Measurements from ENCODE around the gene ZNF93. TPM values are rescaled to one million over a fixed set of nuclear protein-coding genes. Genes with fewer than 3 reads are reported as not detected.

The ZNF93 gene
- total and polyA plus RNA-seq, 2 of the 8 experiments (the other 6 are each of a cell fraction or from before 2014, with no cell fraction given), result 40.8 to 61.8 TPM

- TF ChIP-seq SIRT6 (IDR thresholded peaks at IDR 0.05; ENCODE audit: low read length) (no peak), ZNF274 (IDR thresholded peaks at IDR 0.05; ENCODE audit: borderline replicate concordance, extremely low read depth, low read length) (no peak), E2F6 (IDR thresholded peaks at IDR 0.05) (no peak), EP300 (IDR thresholded peaks at IDR 0.05; ENCODE audit: borderline replicate concordance in 1 of 2, low read depth in 2 of 2, low read length in 2 of 2) (no peak), MAX (IDR thresholded peaks at IDR 0.05) (0 out of 2 replicates have a peak, but pooled peaks have one; percentile 35), EGR1 (IDR thresholded peaks at IDR 0.05; ENCODE audit: borderline replicate concordance, low read depth, low read length) (no peak), SP2 (IDR thresholded peaks at IDR 0.05; ENCODE audit: low read length) (no peak), CHD1 (IDR thresholded peaks at IDR 0.05; ENCODE audit: low read depth, low read length) (no peak), POU5F1 (IDR thresholded peaks at IDR 0.05; ENCODE audit: low read depth, low read length) (no peak), SRF (IDR thresholded peaks at IDR 0.05; ENCODE audit: low read depth, low read length) (peak; percentile 68; the same call in 1 of the 2 replicates), POLR2A (IDR thresholded peaks at IDR 0.05; ENCODE audit: control extremely low read depth in 1 of 2, low read depth in 2 of 2, low read length in 2 of 2) (peak; percentile 89 to 90), JUN (IDR thresholded peaks at IDR 0.05; ENCODE audit: low read depth, low read length) (no peak), HDAC6 (IDR thresholded peaks at IDR 0.05; ENCODE audit: low read depth, low read length) (no peak), SIX5 (IDR thresholded peaks at IDR 0.05; ENCODE audit: low read depth, low read length) (no peak), CTCF (IDR thresholded peaks at IDR 0.05; ENCODE audit: control extremely low read depth in 1 of 3, insufficient read depth in 1 of 3, low read depth in 1 of 3, low read length in 3 of 3) (no peak)
These were observed 34.0 kb upstream of the ZNF93 start (continued) for GRCh38 chr19:19866611-19867248.

All from H1 (cell line).